Vagina (tissue), 2 donors: ENCODE measurements around the gene CHRM2. TPM values are rescaled to one million over a fixed set of nuclear protein-coding genes. Genes with fewer than 3 reads are reported as not detected.

ENCODE experiments used
- DNase-seq, 2 donors: peaks; one replicate each; pipeline ENCODE4 v3.0.0-alpha.2; 2017; ENCODE audit errors: extremely low spot score in 2 of 2
- H3K27ac ChIP-seq: fragments of 200-600 bp; sonication (generic); one replicate; pipeline ENCODE4 v1.5.1; 2019
- H3K27me3 ChIP-seq: fragments of 200-600 bp; sonication (generic); one replicate; pipeline ENCODE4 v1.5.1; 2019
- H3K36me3 ChIP-seq, 2 donors: fragments of 200-600 bp; sonication (generic); one replicate each; pipeline ENCODE4 v1.5.1; 2017 to 2019
- H3K4me1 ChIP-seq: fragments of 200-600 bp; sonication (generic); one replicate; pipeline ENCODE4 v1.5.1; 2019
- H3K4me3 ChIP-seq, 2 donors: fragments of 200-600 bp; sonication (generic); 1 replicate in 1 of 2; 2 replicates in 1 of 2; pipeline ENCODE4 v1.5.1; 2016 to 2019
- H3K9me3 ChIP-seq: fragments of 200-600 bp; sonication (generic); one replicate; pipeline ENCODE4 v1.5.1; 2019
- POLR2A ChIP-seq, 2 donors: fragments of 450-650 bp; IDR thresholded peaks; one replicate each; pipeline ENCODE4 v1.6.1; 2017; ENCODE audit warnings: antibody characterized with exemption in 2 of 2, mild to moderate bottlenecking in 2 of 2, moderate library complexity in 2 of 2
- POLR2AphosphoS5 ChIP-seq, 2 donors: sonication (generic); formaldehyde crosslinking; IDR thresholded peaks; one replicate each; pipeline ENCODE4 v1.9.0; 2017; ENCODE audit warnings: antibody characterized with exemption in 2 of 2, mild to moderate bottlenecking in 2 of 2, low read depth in 1 of 2; ENCODE audit not compliant: insufficient read depth in 1 of 2
- intact Hi-C: fragments of 100-400 bp; cut with DNase I; formaldehyde crosslinking; loops from one replicate; pipeline ENCODE4 v1.15.1; 2023
- total RNA-seq: library from RNA; depleted of rRNA; stranded (reverse); fragments of >200 nt; gene quantifications from one replicate; pipeline ENCODE4 v1.2.3, GENCODE V29; 2016
- TF ChIP-seq, protein P1 (sequence below), 3 experiments: fragments of 450-650 bp in 2 of 3; fragments of 200-600 bp in 1 of 3; sonication (generic) in 1 of 3; IDR thresholded peaks; one replicate each; pipeline ENCODE4 v1.5.1; 2017 to 2019; ENCODE audit warnings: antibody characterized with exemption in 3 of 3, mild to moderate bottlenecking in 2 of 3, moderate library complexity in 2 of 3

Gene CHRM2
- total RNA-seq, 1 donor from 2014 or later: 1.2 TPM

DNA sequence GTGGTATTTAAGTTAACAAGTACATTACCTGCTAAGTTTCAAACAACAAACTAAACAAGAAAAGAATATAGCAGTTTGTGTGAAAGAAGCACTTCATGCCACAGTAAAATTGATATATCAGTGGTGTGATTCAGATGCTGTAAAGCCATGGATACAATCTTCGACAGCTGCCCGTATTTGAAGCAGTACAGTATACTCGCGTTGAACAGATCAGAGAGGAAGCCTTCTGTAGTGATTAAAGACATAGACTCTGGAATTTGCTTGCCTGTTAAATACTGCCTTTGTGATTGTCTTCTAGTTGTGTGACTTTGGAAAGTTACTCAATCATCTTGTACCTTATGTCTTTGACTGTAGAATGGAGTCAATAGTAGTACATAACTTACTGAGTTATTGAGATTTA is 71.7 kb downstream of the CHRM2 start:
- Histone ChIP-seq H3K4me1 (no peaks in the 10 kb centered on the region), H3K27me3 (no peaks in the 10 kb centered on the region), H3K9me3 (no peaks in the 10 kb centered on the region), H3K27ac (no peak overlapping the region), H3K4me3 (no peak overlapping the region), H3K36me3 (no peaks in the 10 kb centered on the region)
- intact Hi-C loops: no loop called here
- TF ChIP-seq POLR2AphosphoS5 (IDR thresholded peaks at IDR 0.05; ENCODE audit: insufficient read depth in 1 of 2, low read depth in 1 of 2) (no peak), POLR2A (IDR thresholded peaks at IDR 0.05) (no peak)
- TF ChIP-seq, protein P1, sequence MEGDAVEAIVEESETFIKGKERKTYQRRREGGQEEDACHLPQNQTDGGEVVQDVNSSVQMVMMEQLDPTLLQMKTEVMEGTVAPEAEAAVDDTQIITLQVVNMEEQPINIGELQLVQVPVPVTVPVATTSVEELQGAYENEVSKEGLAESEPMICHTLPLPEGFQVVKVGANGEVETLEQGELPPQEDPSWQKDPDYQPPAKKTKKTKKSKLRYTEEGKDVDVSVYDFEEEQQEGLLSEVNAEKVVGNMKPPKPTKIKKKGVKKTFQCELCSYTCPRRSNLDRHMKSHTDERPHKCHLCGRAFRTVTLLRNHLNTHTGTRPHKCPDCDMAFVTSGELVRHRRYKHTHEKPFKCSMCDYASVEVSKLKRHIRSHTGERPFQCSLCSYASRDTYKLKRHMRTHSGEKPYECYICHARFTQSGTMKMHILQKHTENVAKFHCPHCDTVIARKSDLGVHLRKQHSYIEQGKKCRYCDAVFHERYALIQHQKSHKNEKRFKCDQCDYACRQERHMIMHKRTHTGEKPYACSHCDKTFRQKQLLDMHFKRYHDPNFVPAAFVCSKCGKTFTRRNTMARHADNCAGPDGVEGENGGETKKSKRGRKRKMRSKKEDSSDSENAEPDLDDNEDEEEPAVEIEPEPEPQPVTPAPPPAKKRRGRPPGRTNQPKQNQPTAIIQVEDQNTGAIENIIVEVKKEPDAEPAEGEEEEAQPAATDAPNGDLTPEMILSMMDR (IDR thresholded peaks at IDR 0.05): no peak
- DNase-seq: no peak

GRCh38 chr7:136940917-136941316 is 72.5 kb downstream of the CHRM2 start:
- intact Hi-C loops: no loop called here
- TF ChIP-seq POLR2AphosphoS5 (IDR thresholded peaks at IDR 0.05; ENCODE audit: insufficient read depth in 1 of 2, low read depth in 1 of 2): no peak
- TF ChIP-seq POLR2A (IDR thresholded peaks at IDR 0.05): no peak
- TF ChIP-seq, protein P1 (IDR thresholded peaks at IDR 0.05): no peak
- H3K27ac ChIP-seq: no peak overlapping the region
- no peak for DNase-seq
- no peaks in the 10 kb centered on the region for H3K9me3 ChIP-seq
- H3K4me3 ChIP-seq: no peak overlapping the region
- H3K27me3 ChIP-seq: no peaks in the 10 kb centered on the region
- no peaks in the 10 kb centered on the region for H3K36me3 ChIP-seq
- no peaks in the 10 kb centered on the region for H3K4me1 ChIP-seq

GRCh38 chr7:136941816-136942215 is 73.4 kb downstream of the CHRM2 start:
- TF ChIP-seq POLR2A (IDR thresholded peaks at IDR 0.05) (no peak), POLR2AphosphoS5 (IDR thresholded peaks at IDR 0.05; ENCODE audit: insufficient read depth in 1 of 2, low read depth in 1 of 2) (no peak)
- TF ChIP-seq, protein P1 (IDR thresholded peaks at IDR 0.05): no peak
- H3K4me1 ChIP-seq: no peaks in the 10 kb centered on the region
- no peak overlapping the region for H3K4me3 ChIP-seq
- H3K27me3 ChIP-seq: no peaks in the 10 kb centered on the region
- intact Hi-C loops: no loop called here
- H3K36me3 ChIP-seq: no peaks in the 10 kb centered on the region
- H3K9me3 ChIP-seq: no peaks in the 10 kb centered on the region
- no peak overlapping the region for H3K27ac ChIP-seq
- no peak for DNase-seq

DNA sequence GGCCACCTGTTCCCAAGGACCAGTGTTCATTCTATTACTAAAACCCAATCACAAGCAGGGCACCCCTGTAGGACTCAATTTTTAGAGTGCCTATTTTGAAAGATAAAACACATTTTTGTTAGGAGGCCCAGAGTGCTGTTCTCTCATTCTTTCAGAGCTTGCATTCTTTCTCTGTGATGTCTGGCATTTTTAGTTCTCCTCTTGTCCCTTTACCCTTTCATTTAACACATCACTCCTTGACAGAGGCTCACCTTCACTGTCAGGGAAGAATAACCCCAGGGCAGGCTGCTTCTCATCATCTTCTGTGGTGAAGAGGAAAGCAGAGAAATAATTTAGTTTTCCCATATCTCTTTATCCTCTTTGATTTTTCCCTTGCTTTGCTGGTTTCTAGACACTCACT is 73.9 kb downstream of the CHRM2 start:
- Histone ChIP-seq H3K27ac (no peak overlapping the region), H3K36me3 (no peaks in the 10 kb centered on the region), H3K4me3 (no peak overlapping the region), H3K9me3 (no peaks in the 10 kb centered on the region), H3K27me3 (no peaks in the 10 kb centered on the region), H3K4me1 (no peaks in the 10 kb centered on the region)
- TF ChIP-seq POLR2AphosphoS5 (IDR thresholded peaks at IDR 0.05; ENCODE audit: insufficient read depth in 1 of 2, low read depth in 1 of 2): no peak
- no peak for TF ChIP-seq POLR2A (IDR thresholded peaks at IDR 0.05)
- DNase-seq: no peak
- intact Hi-C loops: no loop called here

DNA sequence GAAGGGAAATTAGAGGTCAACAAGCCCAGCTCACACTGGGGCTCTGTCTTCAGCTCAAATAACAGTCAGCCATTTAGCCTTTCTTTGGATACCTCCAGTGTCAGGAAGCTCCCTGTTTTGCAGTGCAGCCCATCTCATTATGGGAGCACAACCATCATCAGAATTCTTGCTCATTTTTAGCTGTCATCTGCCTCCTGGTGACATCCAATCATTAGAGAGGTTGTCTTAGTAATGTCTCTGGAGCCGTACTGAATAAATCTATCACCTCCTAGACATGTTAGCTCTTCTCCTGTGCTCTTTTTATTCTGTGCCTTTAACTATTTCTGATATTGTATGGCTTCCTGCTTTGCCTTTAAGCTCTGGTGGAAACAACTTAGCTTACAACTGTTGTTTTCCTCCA is 74.5 kb downstream of the CHRM2 start:
- intact Hi-C loops: no loop called here

More for the DNA sequence above, 74.5 kb downstream of the CHRM2 start:
- H3K9me3 ChIP-seq: no peaks in the 10 kb centered on the region
- H3K4me1 ChIP-seq: no peaks in the 10 kb centered on the region
- H3K27me3 ChIP-seq: no peaks in the 10 kb centered on the region
- no peak overlapping the region for H3K4me3 ChIP-seq
- TF ChIP-seq, protein P1 (IDR thresholded peaks at IDR 0.05): no peak
- TF ChIP-seq POLR2AphosphoS5 (IDR thresholded peaks at IDR 0.05; ENCODE audit: insufficient read depth in 1 of 2, low read depth in 1 of 2) (no peak), POLR2A (IDR thresholded peaks at IDR 0.05) (no peak)
- H3K36me3 ChIP-seq: no peaks in the 10 kb centered on the region
- no peak overlapping the region for H3K27ac ChIP-seq
- no peak for DNase-seq
